Activated CD4-positive, alpha-beta T cell treated with anti-CD3 and anti-CD28 coated beads for 1 hour (primary cell): ENCODE data around the gene ABCD3.

ENCODE experiments used
- DNase-seq: peaks from one replicate; pipeline ENCODE4 v3.0.0-alpha.2; 2020

Gene ABCD3

DNA sequence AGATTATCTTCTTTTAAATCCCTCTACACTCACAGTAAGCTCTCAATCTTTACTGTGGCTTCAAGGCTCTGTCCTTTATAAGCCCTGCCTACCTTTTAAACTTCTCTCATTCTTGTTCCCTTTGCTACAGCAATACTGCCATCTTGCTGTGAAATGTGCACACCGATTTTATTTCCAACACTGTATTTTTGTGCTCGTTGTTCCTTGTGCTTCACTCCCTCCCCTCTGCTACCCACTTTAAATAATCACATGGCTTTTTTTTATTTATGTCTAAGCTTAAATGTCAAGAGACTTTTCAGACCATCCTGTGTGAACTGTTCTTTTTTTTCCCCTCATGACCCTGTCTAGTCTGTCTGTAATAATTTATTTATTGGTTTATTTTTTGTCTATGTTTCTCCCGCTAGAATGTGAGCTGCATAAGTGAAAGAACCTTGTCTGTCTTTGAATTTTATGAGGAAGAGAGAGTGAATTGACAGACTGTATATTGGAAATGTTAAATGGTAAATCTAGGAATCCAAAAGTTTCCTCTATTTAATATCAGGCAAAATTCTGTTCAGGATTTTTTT, 45.7 kb downstream of the ABCD3 start:
- DNase-seq: no peak

DNA sequence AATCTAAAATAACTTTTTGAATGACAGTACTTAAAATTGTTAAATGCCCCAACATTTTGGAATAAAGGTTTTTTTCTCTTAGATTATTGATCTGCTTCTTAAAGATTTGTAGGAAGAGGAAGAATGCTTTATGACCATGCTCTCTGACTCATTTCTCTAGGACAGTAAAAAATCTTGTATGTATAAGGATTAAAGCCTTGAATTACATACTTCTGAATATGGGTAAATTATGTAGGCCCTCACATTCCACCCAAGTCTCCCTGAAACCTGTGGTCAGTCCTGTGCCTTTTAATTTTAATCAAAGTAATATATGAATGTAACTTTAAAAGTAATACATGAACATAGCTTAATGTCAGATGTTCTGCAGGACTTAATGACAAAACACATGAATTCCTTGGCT, 50.5 kb downstream of the ABCD3 start:
- DNase-seq: no peak

DNA sequence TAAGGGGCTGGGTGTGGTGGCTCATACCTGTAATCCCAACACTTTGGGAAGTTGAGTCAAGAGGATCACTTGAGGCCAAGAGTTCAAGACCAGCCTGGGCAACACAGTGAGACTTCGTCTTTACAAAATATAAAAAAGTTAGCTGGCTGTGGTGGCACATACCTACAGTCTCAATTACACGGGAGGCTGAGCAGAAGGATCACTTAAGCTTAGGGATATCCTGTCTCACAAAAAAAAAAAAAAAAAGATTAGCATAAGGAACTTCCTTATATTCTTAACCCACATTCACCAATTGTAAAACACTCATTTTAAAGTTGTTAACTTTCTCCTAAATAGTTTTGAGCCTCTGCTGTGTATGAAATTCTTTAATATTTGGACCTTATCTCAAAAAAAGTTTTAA, 53.1 kb downstream of the ABCD3 start:
- no peak for DNase-seq

DNA sequence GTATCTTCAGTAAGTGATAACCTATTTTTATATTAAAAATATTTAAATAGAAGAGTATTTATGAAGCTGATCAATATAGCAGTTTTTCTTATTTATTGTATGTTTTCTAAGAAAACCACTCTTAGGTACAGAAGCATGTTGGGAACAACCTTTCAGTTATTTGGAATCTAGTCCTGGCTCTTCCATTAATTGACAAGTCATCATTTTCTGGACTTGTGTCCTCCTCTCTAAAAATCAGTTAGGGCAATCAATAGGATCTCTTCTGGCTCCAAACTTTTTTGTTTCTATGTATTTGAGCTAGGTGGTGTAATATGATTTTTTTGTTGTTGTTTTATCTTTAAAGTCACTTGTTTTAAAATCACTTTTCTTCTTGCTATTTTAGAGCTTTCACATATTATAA, 57.0 kb downstream of the ABCD3 start:
- DNase-seq: no peak

DNA sequence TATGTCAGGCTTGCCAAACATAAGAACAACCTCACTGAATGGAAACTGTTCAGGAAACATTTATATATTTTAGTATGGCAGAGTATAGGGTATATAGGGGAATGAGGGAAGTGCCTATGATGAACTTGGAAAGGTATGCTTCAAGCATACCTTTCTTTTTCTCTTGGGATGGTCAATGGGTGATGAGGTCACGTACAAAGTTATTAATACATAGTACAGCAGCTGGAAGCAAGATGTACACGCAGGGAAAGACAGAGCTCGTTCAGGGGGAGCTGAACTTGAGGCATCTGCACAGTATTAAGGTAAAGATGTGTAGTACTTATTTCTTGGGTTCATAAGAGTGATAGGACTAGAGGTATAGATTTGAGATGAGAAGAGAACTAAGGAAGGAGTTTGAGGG, 61.5 kb downstream of the ABCD3 start:
- no peak for DNase-seq

DNA sequence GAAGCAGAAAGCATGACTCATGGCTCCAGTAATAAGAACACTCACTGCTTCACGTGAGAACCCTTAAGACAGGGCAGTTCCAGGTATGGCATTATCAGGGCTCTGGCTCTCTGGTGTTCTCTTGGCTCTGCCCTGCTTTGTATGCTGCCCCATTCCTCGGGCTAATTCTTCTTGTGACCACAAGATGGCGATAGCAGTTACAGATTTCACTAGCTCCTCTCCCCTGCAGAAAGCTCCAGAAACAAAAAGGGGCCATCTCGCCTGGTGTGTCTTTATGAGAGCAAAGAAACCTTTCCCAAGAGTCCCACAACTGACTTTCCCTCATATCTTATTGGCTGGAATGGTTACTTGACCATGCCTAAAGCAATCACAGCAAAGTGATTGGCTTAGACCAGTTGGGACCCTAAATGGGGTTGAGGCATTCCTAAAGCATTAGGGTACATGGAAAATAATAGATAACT, 63.3 kb downstream of the ABCD3 start:
- DNase-seq: peak; percentile 8

DNA sequence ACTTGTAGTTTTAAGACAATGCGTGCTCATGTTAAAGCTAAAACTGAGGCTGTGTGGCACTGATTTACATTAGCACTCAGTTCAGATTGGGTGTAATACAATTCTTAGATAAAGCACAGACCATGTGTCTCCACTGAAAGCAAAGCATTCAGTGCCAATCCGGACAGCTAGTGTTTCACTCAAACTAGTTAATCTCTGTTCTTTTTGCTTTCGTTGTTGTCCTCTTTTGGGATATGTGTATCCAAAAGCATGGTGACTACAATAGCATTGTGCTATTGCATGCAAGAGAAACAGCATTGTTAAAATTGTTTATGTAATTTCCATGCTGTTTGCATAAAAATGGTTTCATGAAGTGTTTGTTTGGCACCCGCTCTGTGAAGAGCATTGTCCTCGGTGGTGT, 68.8 kb downstream of the ABCD3 start:
- no peak for DNase-seq

DNA sequence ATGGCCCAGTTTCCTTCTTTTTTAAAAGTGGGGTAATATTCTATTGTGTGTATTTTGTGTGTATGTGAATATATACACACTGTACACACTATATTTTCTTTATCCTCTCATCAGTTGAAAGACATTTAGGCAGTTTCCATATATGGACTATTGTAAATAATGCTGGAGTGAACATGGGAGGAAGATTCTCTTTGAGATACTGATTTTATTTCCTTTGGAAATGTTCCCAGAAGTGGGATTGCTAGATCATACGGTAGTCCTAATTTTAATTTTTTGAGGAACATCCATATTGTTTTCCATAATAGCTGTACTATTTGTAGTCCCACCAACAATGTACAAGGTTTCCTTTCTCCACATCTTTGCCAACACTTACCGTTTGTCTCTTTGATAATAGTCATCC, 72.4 kb downstream of the ABCD3 start:
- DNase-seq: no peak

DNA sequence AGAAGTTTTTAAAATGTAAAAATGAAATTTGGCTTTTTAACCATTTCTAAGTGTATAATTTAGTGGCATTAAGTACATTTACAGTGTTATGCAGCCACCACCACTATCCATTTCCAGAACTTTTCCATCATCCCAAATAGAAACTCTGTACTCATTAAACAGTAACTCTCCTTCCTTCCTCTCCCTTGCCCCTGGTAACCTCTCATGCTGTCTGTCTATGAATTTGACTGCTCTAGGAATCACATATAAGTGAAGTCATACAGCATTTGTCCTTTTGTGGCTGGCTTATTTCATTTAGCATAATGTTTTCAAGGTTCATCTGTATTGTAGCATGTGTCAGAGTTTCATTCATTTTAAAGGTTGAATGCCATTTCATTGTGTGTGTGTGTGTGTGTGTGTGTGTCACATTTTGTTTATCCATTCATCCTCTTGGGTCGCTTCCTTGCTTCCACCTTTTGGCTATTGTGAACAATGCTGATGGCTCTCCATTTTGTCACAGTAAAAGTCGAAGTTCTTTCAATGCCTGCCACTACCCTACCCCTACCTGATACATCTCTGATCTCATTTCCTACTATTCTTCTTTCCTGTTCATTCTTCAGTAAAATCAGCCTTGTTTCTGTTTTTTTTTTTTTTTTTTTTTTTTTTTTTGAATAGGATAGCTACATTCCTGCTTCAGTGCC, 78.0 kb downstream of the ABCD3 start:
- no peak for DNase-seq

DNA sequence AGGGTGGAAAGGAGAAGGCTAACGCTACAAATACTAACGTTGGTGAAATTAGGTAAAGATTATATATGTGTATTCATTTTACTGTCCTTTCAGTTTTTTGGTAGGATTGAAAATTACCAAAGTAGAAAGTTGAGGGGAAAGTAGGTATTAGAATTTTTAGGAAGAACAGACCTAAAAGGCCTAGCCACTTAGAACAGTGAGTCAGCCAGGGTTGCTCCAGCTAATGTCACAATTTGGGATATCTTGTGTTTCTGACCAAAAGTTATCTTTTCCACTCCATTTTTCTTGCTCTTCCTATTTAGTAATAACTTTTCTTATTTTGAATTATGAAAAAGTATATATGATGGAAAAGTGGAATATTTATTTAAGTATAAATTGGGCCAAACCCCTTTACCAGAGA, 83.2 kb downstream of the ABCD3 start:
- DNase-seq: no peak

DNA sequence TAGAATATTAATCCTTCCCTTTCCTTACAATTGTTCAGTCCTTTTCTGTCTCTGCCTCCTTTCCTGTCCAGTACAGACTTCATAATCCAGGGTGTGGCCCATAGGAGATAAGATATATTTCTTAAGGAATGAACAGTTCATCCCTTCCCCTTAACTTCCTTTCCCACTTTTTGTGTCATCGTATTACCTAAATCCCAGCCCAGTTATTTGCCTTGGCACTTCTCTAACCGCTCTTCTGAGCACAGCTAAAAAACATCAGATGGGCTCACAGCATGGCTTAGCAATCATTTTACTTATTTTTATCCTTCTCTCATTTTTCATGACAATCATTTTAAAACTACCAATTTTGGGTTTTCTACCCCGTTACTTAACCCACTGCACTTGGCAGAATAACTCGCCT, 83.7 kb downstream of the ABCD3 start:
- no peak for DNase-seq

DNA sequence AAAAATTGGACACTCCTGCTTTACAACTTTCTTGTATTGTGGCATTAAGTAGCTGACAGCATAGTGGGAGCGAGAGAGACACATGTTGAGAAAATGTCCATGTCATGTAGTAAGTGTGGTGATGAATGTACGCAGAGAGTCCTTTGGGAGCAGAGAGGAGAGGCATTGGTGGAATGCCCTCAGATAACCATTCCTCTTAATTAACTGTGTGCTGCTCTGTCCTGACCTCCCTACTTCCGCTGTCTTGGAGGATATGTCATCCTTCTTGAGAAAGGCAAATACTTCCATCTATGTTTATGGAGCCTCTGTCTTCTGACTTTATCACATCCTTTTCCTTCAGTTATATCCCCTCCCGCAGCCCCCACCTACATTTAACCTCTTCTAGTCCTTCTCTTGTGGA, 85.0 kb downstream of the ABCD3 start:
- DNase-seq: no peak

DNA sequence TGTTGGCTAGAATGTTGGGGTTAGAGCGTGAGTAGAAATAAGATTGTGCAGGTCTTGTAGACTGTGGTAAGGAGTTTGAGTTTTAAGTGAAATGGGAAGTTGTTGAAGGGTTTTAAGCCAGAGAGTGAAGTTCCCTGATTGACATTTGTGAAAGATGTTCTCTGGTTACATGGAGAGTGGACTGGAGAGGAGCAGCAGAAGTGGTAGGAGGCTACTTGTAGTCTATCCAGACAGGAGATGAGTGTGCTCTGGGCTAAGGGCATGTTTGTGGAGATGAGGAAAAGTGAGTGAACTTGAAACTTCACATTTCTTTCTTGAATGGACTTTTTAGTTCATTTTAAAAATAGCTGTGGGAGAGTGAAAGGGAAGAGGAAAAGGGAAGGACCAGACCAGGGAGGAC, 86.4 kb downstream of the ABCD3 start:
- DNase-seq: no peak

DNA sequence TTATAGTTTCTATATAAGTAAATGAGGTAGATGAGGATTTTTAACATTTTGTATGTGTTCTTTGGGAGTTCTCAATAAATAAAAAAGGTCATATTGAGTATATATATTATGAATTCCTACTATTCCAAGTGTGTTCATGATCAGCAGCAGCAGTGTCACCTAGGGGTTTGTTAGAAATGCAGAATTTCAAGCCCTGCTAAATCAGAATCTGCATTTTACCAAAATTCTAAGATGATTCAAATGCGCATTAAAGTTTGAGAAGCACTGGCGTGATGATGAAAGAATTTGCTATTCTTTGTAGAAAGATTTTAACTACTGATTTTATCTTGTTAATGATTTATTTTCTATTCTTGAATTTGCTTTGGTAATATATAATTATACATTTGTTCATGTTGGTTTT, 94.6 kb downstream of the ABCD3 start:
- no peak for DNase-seq

DNA sequence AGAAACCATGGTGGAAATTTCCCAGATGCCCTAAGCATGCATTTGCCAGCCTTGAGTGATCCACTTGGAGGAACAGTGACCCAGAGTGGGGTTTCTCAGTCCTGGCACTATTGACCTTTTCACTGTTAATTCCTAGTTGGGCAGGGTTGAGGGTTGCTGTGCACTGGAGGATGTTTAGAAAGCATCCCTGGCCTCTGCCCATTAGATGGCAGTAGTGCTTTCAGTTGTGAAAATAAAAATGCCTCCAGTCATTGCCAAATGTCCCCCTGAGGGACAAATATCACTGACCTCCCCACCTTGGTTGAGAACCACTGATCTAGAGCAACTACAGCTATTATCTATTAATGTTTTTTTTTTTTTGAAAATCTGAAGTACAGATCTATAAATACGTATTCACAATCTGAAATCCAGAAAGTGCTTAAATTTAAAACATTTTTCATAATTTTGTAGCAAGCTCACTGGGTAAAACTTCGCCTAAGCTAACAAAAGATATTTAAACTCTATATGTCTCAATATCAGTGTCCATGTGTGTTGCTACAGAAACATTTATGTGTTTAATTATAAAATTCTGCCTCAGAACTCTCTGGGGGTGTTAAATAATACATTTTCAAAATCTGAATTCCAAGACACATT, 96.0 kb downstream of the ABCD3 start:
- DNase-seq: no peak

DNA sequence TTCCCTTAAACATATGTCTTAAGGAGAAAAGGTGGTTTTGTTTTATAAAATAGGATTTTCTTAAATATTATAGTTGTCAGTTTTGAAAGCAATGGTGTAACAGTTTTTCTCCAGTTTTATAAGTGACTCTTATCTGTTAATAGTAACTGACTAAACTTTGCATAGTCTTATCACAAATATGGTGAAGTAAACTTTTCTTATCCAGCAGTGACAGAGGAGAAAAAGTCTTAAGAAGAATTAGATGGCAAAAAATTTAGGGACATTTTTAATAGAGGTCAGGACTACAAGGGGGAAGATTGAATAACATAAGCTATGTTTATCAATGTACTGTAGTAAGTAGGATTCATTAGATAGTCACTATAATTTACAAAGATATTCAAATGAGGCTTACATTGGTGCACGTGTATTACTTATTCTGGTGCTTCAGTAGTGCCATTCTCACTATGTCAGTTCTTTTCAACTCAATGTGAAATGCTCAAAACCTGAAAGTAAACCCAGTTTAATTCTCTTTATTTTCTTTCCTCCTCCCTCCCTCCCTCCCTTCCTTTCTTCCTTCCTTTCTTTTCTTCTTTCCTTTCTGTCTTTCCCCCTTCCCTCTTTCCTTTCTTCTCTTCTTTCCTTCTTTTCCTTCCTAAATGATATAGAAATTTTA, 97.2 kb downstream of the ABCD3 start:
- no peak for DNase-seq

DNA sequence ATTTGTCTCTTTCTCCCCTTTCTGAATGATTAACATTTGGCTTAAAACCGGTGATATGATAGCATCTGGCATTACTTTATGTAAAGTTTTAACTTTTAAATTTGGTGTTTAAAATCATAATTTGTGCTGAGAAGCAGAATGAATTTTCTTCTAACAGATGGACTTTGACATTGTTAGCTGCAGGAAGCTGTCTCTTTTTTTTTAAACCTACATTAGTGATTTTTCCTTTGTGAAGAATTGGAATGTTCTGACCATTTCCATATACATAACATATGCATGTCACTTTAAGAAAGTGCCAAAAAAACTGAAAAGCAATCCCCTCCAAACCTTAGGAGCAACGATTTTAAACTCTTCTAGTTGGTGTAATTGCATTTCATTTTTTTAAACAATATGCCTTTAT, 101.2 kb downstream of the ABCD3 start:
- DNase-seq: no peak

DNA sequence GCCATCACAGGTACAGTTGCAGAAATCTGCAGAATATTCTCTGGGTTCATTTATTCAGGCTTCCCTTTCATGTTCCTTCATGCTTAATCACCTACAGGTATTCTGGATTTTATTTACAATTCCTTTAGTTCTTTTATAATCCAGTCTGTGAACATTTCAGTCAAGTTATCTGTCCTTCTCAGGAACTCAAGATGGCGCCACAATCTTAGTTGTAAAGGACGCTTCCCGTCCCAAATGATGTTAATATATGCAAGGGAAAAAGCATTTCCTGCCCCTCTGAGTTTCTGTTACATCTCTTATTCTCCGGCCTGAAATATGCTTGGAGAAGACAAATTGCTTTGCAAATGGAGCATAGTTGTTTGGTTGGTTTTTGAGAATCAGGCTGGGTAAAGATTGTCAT, 104.1 kb downstream of the ABCD3 start:
- no peak for DNase-seq

DNA sequence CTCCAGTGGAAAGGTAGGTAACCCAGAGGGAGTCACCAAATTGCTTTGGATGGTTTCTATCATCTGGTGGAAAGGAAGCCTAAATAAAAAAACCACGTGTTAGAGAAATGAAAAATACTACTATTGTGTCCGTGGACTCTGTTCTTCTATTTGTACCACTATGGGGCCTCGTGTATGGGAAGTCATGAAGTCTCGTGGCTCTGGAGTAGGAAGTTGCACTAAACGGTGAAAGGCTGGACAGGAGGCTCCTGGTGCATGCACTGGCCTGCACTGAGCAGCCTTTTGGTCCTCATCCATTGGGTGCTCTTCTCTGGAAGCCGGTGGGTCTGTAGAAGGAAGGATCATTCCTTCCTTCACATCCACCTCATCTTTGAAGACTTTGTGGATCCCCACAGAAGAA, 106.3 kb downstream of the ABCD3 start:
- DNase-seq: no peak

DNA sequence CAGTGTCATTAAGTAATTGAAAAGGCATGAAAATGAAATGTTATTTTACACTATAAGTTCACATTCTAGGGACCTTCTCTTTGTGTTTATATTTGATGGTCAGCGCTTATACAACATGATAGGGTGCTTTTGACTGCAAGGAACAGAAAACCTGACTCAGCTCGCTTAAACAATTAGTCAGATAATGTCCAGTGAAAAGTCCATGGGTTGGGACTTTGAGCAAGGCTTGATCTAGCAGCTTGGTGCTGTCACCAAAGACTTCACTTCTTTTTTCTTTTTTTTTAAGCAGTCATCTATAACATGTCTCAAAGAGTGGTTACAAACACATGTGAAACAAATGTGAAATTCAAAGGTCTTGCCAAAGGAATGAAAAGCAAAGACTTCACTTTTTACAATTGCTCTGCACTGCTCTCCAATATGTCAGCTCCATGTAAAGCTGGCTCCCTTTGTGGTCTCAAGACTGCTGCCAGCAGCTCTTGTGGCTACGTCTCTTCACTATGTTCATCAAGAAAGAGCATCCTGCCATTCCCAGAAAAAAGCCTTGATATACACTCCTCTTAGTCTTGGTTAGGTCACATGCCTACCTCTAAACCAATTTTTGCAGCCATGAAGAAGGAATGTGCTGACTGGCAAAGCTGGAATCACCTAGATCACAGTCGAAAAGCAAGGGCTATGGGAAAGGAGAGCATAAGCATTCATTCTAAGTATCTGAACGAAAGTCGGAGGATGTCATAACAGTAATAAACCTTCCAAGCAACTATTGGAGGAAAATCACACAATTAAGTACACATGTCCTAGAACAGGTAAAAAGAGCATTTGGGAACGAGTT, 108.2 kb downstream of the ABCD3 start:
- no peak for DNase-seq

DNA sequence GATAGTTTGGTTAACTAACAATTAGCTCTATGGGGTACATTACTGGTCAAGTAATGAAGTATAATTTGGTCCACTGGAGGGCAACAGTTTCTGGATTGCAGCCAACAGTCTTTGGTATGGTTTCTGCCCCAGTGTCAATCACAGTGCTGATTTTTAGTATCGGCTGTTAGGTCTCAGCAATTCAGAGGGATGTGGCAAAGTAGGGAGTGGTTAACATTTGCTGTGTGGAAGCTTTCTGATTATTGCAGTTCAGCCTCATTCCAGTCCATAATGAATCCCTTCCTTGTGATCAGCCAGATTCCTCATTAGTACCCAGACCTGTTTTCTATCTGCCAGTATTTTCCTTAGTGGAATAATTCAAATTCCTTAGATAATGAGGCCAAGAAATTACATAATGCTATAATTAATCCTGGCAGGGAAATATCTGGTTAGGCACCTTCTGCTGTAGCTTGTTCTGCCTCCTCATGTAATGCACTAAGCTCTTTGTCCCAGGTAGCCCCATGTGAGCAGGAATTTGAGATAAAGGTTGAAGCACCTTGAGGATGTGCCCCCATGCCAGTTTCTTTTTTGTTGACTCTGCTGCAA, 109.3 kb downstream of the ABCD3 start:
- no peak for DNase-seq

DNA sequence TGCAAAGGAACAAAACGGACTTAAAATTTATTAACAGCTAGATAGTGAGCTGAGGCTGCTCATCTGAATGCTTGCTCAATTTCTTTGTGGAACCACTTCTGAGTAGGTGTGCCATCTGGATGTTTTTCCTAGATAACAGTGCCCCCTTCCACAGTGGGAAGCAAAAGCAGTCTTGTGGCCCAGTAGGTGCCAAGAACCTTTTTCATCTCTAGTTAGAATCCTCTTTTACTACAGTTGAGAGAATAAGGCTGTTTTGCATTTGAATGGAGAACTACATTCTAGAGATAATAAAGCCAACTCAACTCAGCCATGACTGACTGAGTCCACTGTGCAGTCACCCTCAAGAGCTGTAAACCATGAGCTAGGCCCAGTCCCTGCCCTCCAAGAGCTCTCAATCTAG, 110.1 kb downstream of the ABCD3 start:
- no peak for DNase-seq

DNA sequence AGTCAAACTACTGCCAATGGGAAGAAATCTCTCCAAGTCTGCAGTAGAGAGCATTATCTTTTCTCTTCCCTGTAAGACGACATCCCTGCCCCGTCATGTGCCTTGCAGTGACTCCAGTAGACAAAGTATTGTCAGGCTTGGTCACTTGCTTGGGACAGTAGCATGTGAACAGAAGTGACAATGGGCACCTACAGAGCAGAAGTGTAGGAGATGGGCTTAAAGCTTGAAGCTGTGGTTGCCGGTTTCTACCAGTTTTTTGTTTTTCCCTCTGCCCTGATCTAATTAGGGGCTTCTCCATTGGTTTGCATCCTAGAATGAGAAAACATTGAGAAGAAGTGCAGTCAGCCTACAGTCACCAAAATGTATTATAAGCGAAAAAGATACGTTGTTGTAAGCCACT, 110.6 kb downstream of the ABCD3 start:
- no peak for DNase-seq
